Transverse colon (tissue), 3 donors: ENCODE measurements around the gene CTNNA1.

Source experiments
- CTCF ChIP-seq, 5 experiments: fragments of 200-600 bp in 3 of 5; fragments of 450-650 bp in 2 of 5; sonication (generic) in 3 of 5; IDR thresholded peaks; 1 replicate in 2 of 5; 2 replicates in 3 of 5; pipeline ENCODE4 v1.5.1; 2016 to 2017; ENCODE audit warnings: antibody characterized with exemption in 5 of 5, inconsistent platforms in 3 of 5, mild to moderate bottlenecking in 2 of 5, moderate library complexity in 1 of 5
- POLR2A ChIP-seq: fragments of 450-650 bp; IDR thresholded peaks from one replicate; pipeline ENCODE4 v1.6.1; 2016; ENCODE audit warnings: antibody characterized with exemption, mild to moderate bottlenecking, moderate library complexity

DNA sequence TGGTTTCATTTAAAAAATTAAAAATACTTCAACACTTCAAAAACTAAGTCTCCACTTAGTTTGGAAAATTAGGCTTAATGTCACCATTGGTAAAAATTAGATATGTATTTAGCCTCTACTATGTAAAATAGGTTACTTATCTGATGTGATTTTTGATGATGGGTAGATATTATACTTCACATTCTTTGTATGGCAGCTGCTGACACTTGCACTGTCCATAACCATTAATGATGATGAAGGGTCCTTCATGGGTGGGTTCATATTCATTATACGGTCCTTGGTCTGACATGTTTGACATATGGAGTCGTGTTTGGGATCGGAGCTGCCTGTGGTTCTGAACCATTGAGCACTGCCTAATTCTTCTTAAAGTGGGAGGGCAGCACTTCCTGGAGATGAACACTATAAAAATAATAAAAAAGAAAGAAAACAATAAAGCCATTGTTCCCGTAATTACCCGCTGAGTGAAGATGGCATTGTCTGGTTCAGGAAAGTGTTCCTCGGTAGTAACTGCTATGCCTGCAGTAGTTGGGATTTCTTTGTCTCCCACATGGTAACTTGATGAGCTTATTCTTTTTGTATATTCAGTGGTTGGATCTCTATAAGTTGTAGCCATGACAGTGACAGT, 119.7 kb downstream of the CTNNA1 start:
- no peak for TF ChIP-seq CTCF (IDR thresholded peaks at IDR 0.05)
- TF ChIP-seq POLR2A, result no peak
